ENCODE data around the gene TLR7. TPM values are rescaled to one million over a fixed set of nuclear protein-coding genes. Genes with fewer than 3 reads are reported as not detected.

The TLR7 gene
- total RNA-seq, 1 donor from 2014 or later: not detected

GRCh38 chrX:12868747-12869146, 1.9 kb downstream of the TLR7 start:
- H3K36me3 ChIP-seq (ENCODE audit: control insufficient read depth, insufficient read depth, low read length): no peaks in the 10 kb centered on the region
- no peak for TF ChIP-seq CTCF (IDR thresholded peaks at IDR 0.05; ENCODE audit: insufficient read depth, low read length, severe bottlenecking)
- no peak for FAIRE-seq
- DNase-seq (ENCODE audit: low read depth): no peak
- no peaks in the 10 kb centered on the region for H3K27me3 ChIP-seq (ENCODE audit: control insufficient read depth, insufficient read depth, low read length)
- H3K4me3 ChIP-seq (ENCODE audit: low read depth, low read length): no peak overlapping the region

GRCh38 chrX:12871257-12871656, 4.4 kb downstream of the TLR7 start:
- FAIRE-seq: no peak
- Histone ChIP-seq H3K4me3 (ENCODE audit: low read depth, low read length) (no peak overlapping the region), H3K36me3 (ENCODE audit: control insufficient read depth, insufficient read depth, low read length) (no peaks in the 10 kb centered on the region), H3K27me3 (ENCODE audit: control insufficient read depth, insufficient read depth, low read length) (no peaks in the 10 kb centered on the region)
- TF ChIP-seq CTCF (IDR thresholded peaks at IDR 0.05; ENCODE audit: insufficient read depth, low read length, severe bottlenecking): no peak
- DNase-seq (ENCODE audit: low read depth): no peak

- no peak for TF ChIP-seq CTCF (IDR thresholded peaks at IDR 0.05; ENCODE audit: insufficient read depth, low read length, severe bottlenecking)
- Histone ChIP-seq H3K27me3 (ENCODE audit: control insufficient read depth, insufficient read depth, low read length) (no peaks in the 10 kb centered on the region), H3K4me3 (ENCODE audit: low read depth, low read length) (no peak overlapping the region), H3K36me3 (ENCODE audit: control insufficient read depth, insufficient read depth, low read length) (no peaks in the 10 kb centered on the region)
- DNase-seq (ENCODE audit: low read depth): no peak
- no peak for FAIRE-seq
These were observed 5.9 kb downstream of the TLR7 start for GRCh38 chrX:12872741-12873140.

DNA sequence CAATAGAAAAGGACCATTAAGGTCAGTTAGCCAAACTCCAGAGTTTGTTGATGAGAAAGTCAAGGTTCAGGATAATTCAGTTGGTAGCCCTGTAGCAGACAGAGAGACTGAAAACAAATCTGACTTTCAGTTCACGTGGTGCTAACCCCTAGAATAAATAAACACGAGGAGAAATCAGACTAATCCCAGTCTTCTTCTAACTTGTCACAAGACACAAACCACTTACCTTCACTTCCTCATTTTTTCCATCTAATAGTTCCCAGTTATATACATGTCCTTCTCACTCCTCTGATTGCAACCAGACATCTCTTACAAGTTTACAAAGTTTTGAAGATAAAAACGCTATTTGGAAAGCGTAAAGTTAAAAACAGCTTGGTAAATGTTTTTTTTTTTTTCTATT, 7.7 kb downstream of the TLR7 start:
- Histone ChIP-seq H3K4me3 (ENCODE audit: low read depth, low read length) (no peak overlapping the region), H3K36me3 (ENCODE audit: control insufficient read depth, insufficient read depth, low read length) (no peaks in the 10 kb centered on the region), H3K27me3 (ENCODE audit: control insufficient read depth, insufficient read depth, low read length) (no peaks in the 10 kb centered on the region)
- DNase-seq (ENCODE audit: low read depth): no peak
- TF ChIP-seq CTCF (IDR thresholded peaks at IDR 0.05; ENCODE audit: insufficient read depth, low read length, severe bottlenecking): no peak
- no peak for FAIRE-seq

DNA sequence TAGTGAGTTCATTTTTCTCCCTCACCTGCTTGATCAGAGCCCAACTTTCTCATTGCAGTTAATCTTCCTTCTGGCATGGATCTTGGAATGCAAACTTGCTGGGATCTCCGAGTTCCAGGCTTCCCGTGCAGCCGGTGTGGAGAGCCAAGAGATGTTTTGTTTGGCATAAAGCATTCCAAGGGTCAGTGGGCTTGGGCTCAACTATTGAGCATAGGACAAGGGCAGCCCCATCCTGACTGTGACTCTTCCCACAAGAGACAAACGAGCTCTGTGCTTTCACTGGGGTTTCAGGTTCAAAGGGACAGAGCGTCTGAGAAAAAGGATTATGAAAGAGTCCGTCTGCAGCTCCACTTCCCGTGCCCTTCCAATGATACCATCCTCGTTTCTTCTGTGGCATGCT, 10.5 kb downstream of the TLR7 start:
- TF ChIP-seq CTCF (IDR thresholded peaks at IDR 0.05; ENCODE audit: insufficient read depth, low read length, severe bottlenecking): no peak
- FAIRE-seq: no peak
- H3K4me3 ChIP-seq (ENCODE audit: low read depth, low read length): no peak overlapping the region
- H3K27me3 ChIP-seq (ENCODE audit: control insufficient read depth, insufficient read depth, low read length): no peaks in the 10 kb centered on the region
- no peaks in the 10 kb centered on the region for H3K36me3 ChIP-seq (ENCODE audit: control insufficient read depth, insufficient read depth, low read length)
- no peak for DNase-seq (ENCODE audit: low read depth)

GRCh38 chrX:12878536-12878935, 11.7 kb downstream of the TLR7 start:
- no peak overlapping the region for H3K4me3 ChIP-seq (ENCODE audit: low read depth, low read length)
- DNase-seq (ENCODE audit: low read depth) (peak; percentile 29), FAIRE-seq (no peak)
- H3K27me3 ChIP-seq (ENCODE audit: control insufficient read depth, insufficient read depth, low read length): no peaks in the 10 kb centered on the region
- H3K36me3 ChIP-seq (ENCODE audit: control insufficient read depth, insufficient read depth, low read length): no peaks in the 10 kb centered on the region
- no peak for TF ChIP-seq CTCF (IDR thresholded peaks at IDR 0.05; ENCODE audit: insufficient read depth, low read length, severe bottlenecking)
